Measurements from ENCODE around the gene MCL1. TPM values are rescaled to one million over a fixed set of nuclear protein-coding genes. Genes with fewer than 3 reads are reported as not detected.

Gene MCL1
- total RNA-seq, 2 donors from 2014 or later, result 776 to 1,091 TPM

DNA sequence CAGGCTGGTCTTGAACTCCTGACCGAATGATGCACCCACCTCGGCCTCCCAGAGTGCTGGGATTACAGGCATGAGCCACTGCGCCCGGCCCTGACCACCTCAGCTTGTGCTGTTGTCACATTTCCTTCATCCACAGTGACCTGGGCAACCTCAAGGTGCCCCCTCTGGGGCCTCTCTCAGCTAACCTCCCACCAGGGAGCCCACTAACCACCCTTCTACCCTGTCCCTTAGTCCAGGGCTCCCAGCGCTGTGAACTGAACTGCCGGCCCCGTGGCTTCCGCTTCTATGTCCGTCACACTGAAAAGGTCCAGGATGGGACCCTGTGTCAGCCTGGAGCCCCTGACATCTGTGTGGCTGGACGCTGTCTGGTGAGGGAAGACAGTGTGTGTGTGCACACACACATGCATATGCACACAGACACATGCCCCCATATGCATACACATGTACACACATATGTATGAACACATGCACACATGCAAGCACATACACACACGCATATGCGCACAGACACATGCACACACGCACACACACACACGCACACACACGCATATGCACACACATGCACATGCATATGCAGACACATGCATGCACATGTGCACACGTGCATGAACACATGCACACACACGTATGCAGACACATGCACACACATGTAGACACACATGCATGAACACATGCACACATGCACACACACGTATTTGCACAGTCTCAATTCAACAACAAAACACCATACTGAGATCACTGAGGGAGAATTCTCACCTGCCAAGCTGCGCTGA is 24.0 kb downstream of the MCL1 start:
- no peaks in the 10 kb centered on the region for H3K27me3 Mint-ChIP-seq
- no peak for DNase-seq
- H3K27ac Mint-ChIP-seq, result no peak overlapping the region
- no peaks in the 10 kb centered on the region for H3K36me3 Mint-ChIP-seq (ENCODE audit: low read depth)
- no peaks in the 10 kb centered on the region for H3K9me3 ChIP-seq (ENCODE audit: control insufficient read depth, low read length, poor library complexity, severe bottlenecking)
- no peak for ATAC-seq
- H3K4me1 Mint-ChIP-seq, result peaks cover 12% of the 10 kb centered on the region
- no peak overlapping the region for H3K4me3 Mint-ChIP-seq

DNA sequence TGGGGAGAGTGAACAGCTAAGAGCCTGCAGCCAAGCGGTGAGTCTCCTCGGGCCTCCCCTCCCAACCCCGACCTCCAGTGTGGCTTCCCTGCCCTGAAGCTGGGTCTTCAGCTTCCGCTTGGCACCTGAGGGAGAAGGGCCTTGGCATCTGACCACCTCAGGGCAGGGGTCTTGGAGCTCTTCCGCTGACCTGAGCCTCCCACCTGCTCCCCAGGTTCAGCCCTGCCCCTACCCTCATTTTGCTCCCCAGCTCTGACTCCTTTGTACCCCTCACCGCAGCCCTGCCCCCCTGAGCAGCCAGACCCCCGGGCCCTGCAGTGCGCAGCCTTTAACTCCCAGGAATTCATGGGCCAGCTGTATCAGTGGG is 25.3 kb downstream of the MCL1 start:
- no peak for ATAC-seq
- Mint-ChIP-seq H3K36me3 (ENCODE audit: low read depth) (no peaks in the 10 kb centered on the region), H3K4me1 (peaks cover 10% of the 10 kb centered on the region), H3K27me3 (no peaks in the 10 kb centered on the region), H3K27ac (no peak overlapping the region), H3K4me3 (no peak overlapping the region)
- no peak for DNase-seq
- no peaks in the 10 kb centered on the region for H3K9me3 ChIP-seq (ENCODE audit: control insufficient read depth, low read length, poor library complexity, severe bottlenecking)

DNA sequence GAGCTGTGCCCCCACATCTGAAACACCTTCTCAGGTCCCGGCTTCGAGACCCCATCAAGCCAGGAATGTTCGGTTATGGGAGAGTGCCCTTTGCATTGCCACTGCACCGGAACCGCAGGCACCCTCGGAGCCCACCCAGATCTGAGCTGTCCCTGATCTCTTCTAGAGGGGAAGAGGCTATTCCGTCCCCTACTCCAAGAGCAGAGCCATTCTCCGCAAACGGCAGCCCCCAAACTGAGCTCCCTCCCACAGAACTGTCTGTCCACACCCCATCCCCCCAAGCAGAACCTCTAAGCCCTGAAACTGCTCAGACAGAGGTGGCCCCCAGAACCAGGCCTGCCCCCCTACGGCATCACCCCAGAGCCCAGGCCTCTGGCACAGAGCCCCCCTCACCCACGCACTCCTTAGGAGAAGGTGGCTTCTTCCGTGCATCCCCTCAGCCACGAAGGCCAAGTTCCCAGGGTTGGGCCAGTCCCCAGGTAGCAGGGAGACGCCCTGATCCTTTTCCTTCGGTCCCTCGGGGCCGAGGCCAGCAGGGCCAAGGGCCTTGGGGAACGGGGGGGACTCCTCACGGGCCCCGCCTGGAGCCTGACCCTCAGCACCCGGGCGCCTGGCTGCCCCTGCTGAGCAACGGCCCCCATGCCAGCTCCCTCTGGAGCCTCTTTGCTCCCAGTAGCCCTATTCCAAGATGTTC is 25.9 kb downstream of the MCL1 start:
- Mint-ChIP-seq H3K27ac (no peak overlapping the region), H3K4me3 (no peak overlapping the region), H3K27me3 (no peaks in the 10 kb centered on the region), H3K4me1 (peaks cover 11% of the 10 kb centered on the region), H3K36me3 (ENCODE audit: low read depth) (no peaks in the 10 kb centered on the region)
- H3K9me3 ChIP-seq (ENCODE audit: control insufficient read depth, low read length, poor library complexity, severe bottlenecking), result no peaks in the 10 kb centered on the region
- no peak for DNase-seq
- ATAC-seq, result no peak

DNA sequence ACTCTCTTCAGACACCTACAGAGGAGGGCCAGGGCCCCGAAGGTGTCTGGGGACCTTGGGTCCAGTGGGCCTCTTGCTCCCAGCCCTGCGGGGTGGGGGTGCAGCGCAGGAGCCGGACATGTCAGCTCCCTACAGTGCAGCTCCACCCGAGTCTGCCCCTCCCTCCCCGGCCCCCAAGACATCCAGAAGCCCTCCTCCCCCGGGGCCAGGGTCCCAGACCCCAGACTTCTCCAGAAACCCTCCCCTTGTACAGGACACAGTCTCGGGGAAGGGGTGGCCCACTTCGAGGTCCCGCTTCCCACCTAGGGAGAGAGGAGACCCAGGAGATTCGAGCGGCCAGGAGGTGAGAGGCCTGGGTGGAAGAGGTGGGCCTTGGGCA is 26.5 kb downstream of the MCL1 start:
- no peaks in the 10 kb centered on the region for H3K9me3 ChIP-seq (ENCODE audit: control insufficient read depth, low read length, poor library complexity, severe bottlenecking)
- H3K27me3 Mint-ChIP-seq, result no peaks in the 10 kb centered on the region
- H3K27ac Mint-ChIP-seq, result no peak overlapping the region
- DNase-seq, result no peak
- H3K4me1 Mint-ChIP-seq, result peaks cover 13% of the 10 kb centered on the region
- H3K4me3 Mint-ChIP-seq, result peak overlapping the region; percentile 77
- ATAC-seq, result no peak
- no peaks in the 10 kb centered on the region for H3K36me3 Mint-ChIP-seq (ENCODE audit: low read depth)

DNA sequence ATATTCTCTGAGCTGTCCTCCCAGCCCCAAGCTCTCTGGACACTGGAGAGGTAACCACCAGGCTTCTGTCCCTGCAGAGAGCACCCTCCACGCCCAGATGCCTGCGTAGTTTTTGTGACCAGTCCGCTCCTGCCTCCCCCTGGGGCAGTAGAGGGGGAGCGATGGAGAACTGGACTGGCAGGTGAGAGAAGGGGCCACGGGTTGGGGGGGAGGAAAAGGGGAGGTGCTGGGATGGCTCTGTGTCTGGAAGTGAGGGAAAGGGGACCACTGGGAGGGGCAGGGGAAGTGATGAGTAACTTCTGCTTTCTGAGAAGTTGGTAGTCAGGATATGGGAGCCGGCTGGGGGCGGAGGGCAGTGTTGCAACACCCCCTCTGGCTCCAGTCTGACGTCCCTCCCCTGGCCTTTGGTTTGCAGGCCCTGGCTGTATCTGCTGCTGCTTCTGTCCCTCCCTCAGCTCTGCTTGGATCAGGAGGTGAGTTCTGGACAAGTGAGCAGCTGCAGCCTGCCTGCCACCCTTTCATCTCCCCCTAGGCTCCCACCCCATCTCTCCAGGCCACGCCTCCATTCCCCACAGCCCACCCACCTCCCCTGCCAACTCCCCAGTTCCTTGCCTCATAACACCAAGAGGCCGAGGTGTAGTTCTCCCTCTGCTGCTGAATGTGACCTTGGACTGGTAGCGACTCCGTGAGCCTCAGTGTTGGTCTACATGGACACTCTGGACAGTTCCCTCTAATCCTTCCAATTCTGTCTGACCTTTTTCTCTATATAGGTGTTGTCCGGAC is 27.1 kb downstream of the MCL1 start:
- peak overlapping the region; percentile 77 for H3K4me3 Mint-ChIP-seq
- peaks cover 13% of the 10 kb centered on the region for H3K4me1 Mint-ChIP-seq
- DNase-seq, result no peak
- H3K27me3 Mint-ChIP-seq, result no peaks in the 10 kb centered on the region
- H3K9me3 ChIP-seq (ENCODE audit: control insufficient read depth, low read length, poor library complexity, severe bottlenecking), result no peaks in the 10 kb centered on the region
- H3K36me3 Mint-ChIP-seq (ENCODE audit: low read depth), result no peaks in the 10 kb centered on the region
- ATAC-seq, result peak; percentile 12
- no peak overlapping the region for H3K27ac Mint-ChIP-seq

DNA sequence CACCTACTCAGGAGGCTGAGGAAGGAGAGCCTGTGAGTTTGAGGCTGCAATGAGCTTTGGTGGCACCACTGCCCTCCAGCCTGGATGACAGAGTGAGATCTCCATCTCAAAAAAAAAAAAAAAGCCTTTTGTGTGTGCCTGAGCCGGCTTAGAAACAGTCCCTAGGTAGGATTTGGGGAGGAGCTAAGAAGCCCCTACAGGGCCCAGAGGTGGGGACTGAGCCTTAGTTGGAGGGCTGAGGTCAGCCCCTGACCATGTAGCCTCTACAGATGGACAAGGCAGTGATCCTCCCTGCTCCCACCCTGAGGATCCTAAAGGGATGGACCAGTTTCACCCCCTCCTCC is 27.7 kb downstream of the MCL1 start:
- H3K9me3 ChIP-seq (ENCODE audit: control insufficient read depth, low read length, poor library complexity, severe bottlenecking), result no peaks in the 10 kb centered on the region
- ATAC-seq (no peak), DNase-seq (no peak)
- peaks cover 13% of the 10 kb centered on the region for H3K4me1 Mint-ChIP-seq
- no peak overlapping the region for H3K4me3 Mint-ChIP-seq
- H3K27ac Mint-ChIP-seq, result peak overlapping the region; percentile 19
- peaks cover 2% of the 10 kb centered on the region for H3K27me3 Mint-ChIP-seq
- H3K36me3 Mint-ChIP-seq (ENCODE audit: low read depth), result no peaks in the 10 kb centered on the region

DNA sequence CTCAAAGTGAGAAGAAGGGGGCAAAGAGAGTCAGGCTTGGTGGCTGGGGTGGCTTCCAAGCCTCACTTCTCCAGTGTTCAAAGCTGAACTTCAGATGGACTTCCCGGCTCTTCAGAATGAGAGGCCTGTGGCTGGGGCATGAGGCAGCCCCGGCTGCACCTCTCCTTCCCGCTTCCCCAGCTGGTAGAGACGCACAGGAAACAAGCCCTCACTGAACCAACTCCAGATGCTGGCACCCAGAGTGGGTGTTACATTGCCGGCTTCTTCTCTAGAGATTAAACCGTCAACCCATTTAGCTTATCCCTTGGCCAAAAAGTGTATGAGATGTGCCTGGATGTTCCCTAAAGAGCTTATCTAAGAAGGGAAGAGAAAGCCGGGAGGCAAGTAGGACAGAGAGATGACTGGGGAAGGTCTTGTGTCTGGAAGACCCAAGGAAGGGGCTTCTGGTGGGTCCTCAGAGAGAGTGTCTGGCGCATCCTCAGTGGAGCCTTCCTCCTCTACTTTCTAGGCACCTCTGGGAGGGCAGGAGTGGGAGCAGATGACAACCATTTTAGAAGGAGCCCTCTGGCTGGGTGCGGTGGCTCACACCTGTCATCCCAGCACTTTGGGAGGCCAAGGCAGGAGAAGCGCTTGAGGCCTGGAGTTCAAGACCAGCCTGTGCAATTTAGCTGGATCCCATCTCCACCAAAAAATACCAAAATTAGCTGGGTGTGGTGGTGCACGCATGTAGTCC is 28.2 kb downstream of the MCL1 start:
- Mint-ChIP-seq H3K4me3 (peak overlapping the region; percentile 39), H3K27ac (peak overlapping the region; percentile 19), H3K36me3 (ENCODE audit: low read depth) (no peaks in the 10 kb centered on the region), H3K4me1 (peaks cover 13% of the 10 kb centered on the region), H3K27me3 (peaks cover 7% of the 10 kb centered on the region)
- DNase-seq, result no peak
- no peak for ATAC-seq
- H3K9me3 ChIP-seq (ENCODE audit: control insufficient read depth, low read length, poor library complexity, severe bottlenecking), result no peaks in the 10 kb centered on the region

DNA sequence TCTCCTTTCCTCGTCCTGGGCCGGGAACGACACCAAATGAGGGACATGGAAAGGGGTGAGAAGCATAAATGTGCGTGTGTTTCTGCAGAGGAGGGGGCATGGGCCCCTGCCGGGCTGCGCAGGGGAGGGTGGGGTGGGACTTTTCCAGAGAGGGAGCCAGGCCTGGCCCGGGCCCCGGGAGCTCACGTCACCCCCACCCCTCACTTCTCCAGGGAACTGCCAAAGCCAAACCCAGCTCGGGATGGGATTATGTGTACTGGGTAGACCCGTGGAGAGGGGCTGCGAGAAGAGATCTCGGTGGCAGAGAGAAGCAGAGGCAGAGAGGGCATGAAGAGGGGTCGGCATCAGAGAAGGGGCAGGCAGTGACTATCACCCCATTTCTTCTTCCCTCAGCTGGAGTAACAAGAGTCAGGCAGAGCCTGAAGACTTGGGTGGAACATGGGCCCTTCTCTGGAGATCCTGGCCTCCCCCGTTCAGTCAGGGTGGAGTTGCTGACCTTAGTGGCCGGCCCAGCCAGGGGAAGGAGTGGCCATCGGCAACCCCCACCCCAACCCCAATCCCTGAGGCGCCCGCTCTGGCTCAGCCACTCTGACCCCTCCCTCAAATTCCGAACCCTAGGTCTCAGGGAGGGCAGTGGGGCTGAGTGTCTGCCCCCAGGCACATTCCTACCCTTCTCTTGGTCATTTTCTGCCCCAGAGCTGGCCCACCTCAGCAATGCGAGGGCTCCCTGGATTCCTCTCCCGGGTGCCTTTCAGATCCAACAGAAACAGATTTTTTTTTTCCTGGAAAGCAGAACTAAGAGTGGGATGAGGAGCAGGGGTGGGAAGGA is 29.0 kb downstream of the MCL1 start:
- H3K27me3 Mint-ChIP-seq, result peaks cover 12% of the 10 kb centered on the region
- peak overlapping the region; percentile 19 for H3K27ac Mint-ChIP-seq
- no peaks in the 10 kb centered on the region for H3K9me3 ChIP-seq (ENCODE audit: control insufficient read depth, low read length, poor library complexity, severe bottlenecking)
- peaks cover 13% of the 10 kb centered on the region for H3K4me1 Mint-ChIP-seq
- ATAC-seq (no peak), DNase-seq (no peak)
- H3K36me3 Mint-ChIP-seq (ENCODE audit: low read depth), result no peaks in the 10 kb centered on the region
- peak overlapping the region; percentile 50 for H3K4me3 Mint-ChIP-seq

DNA sequence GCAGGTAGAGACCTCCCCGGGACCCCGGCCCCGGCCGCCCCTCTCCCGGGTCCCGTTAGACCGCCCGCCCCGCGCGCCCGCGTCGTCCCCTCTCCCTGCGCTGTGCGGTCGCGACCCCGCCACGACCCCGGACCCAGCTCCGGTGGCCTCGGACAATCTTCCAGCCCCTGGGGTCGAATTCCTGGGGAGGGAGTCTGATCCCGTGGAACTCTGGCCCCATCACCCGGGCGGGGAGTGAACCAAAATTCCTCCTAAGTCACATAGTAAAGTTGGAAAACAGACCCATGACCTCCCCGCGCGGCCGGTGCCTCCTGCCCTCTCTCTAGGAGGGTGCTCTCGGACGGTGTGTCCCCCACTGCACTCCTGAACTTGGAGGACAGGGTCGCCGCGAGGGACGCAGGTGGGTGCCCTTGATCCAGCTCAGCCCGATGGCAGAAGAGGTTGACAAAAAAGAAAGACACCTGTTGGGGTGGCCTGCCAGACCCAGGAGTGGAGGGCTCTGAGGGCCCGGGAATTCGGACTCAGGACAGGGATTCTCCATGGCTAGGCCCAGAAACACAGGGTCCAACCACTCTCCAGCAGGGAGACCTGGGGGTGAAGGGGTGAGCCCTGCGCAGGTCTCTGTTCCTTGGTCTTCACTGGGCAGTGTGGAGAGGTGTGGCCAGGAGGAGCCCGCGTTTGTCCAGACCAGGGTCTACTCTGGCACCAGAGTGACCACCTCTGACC is 29.8 kb downstream of the MCL1 start:
- DNase-seq (no peak), ATAC-seq (no peak)
- no peaks in the 10 kb centered on the region for H3K9me3 ChIP-seq (ENCODE audit: control insufficient read depth, low read length, poor library complexity, severe bottlenecking)
- H3K27ac Mint-ChIP-seq, result no peak overlapping the region
- no peaks in the 10 kb centered on the region for H3K36me3 Mint-ChIP-seq (ENCODE audit: low read depth)
- H3K27me3 Mint-ChIP-seq, result peaks cover 15% of the 10 kb centered on the region
- H3K4me1 Mint-ChIP-seq, result peaks cover 13% of the 10 kb centered on the region
- peak overlapping the region; percentile 87 for H3K4me3 Mint-ChIP-seq

DNA sequence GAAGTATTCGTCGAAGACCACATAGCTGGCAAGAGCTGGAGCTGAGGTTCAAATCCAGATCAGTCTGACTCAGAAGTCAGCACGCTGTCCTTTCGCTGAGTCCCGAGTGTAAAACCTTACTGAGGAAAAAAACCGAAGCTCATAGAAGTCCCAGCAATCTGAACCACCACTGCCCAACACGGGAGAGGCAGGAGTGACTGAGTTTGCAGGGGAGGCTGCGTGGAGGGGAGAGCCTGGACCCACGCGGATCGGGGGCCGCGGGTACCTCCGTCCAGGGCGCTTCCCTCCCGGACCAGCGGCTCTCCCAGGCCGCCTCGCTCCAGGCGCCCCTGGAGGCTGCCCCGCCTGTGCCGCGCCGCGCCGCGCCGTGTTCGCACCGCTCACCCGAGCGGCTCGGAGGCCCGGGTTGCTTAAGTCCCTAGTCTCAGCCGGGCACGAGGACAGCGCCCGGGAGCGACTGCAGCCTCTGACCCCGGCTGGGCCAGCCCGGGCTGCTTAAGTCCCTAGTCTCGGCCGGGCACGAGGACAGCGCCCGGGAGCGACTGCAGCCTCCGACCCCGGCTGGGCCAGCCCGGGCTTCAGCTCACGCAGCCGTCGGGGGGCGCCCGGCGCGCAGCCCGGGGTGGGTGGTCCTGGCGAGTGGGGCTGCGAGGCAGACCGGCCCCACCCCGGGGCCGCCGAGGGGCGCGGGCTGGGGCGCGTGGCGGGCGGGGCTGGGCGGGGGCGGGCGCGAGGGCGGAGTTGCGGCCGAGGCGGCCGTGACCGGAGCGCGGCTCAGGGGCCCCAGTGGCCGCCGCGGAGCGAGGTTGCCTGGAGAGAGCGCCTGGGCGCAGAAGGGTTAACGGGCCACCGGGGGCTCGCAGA is 30.5 kb downstream of the MCL1 start, which contains the start of gene ADAMTSL4:
ADAMTSL4 (plus strand) TSS at position 777 of the 864 bp plus-strand sequence. CDS start 2,881 bp downstream, outside the sequence.
- Mint-ChIP-seq H3K36me3 (ENCODE audit: low read depth) (no peaks in the 10 kb centered on the region), H3K4me3 (peak within 1 kb of the TSS; percentile 87), H3K27ac (no peak within 1 kb of the TSS), H3K4me1 (peaks cover 13% of the 10 kb centered on the region), H3K27me3 (peaks cover 15% of the 10 kb centered on the region)
- peak; percentile 77 for ATAC-seq
- no peaks in the 10 kb centered on the region for H3K9me3 ChIP-seq (ENCODE audit: control insufficient read depth, low read length, poor library complexity, severe bottlenecking)
- no peak for DNase-seq

DNA sequence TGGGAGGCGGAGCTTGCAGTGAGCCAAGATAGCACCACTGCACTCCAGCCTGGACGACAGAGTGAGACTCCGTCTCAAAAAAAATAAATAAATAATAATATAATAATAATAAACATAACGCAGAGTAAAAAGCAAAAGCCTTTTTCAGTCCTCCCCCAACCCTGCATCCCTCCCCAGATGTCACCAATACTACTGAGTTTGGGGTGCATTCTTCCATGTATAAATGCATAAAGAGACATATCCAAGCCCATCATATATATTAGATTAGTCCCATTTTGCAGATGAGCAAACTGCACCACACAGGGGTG is 31.1 kb downstream of the MCL1 start:
- Mint-ChIP-seq H3K27ac (no peak overlapping the region), H3K36me3 (ENCODE audit: low read depth) (no peaks in the 10 kb centered on the region), H3K4me1 (peaks cover 13% of the 10 kb centered on the region), H3K4me3 (peak overlapping the region; percentile 85), H3K27me3 (peaks cover 21% of the 10 kb centered on the region)
- no peak for ATAC-seq
- no peak for DNase-seq
- no peaks in the 10 kb centered on the region for H3K9me3 ChIP-seq (ENCODE audit: control insufficient read depth, low read length, poor library complexity, severe bottlenecking)

Measured in T-helper 17 cell (primary cell).